Tibial nerve (tissue), 4 donors: ENCODE measurements around the gene TMEM143. TPM values are rescaled to one million over a fixed set of nuclear protein-coding genes. Genes with fewer than 3 reads are reported as not detected.

Experiments used
- DNase-seq, 2 donors: peaks; one replicate each; pipeline ENCODE4 v3.0.0-alpha.2; 2019; ENCODE audit warnings: low spot score in 2 of 2
- H3K27ac ChIP-seq, 4 donors: fragments of 200-600 bp; sonication (generic) in 3 of 4; one replicate each; pipeline ENCODE4 v1.5.1; 2017 to 2019; ENCODE audit warnings: mild to moderate bottlenecking in 1 of 4
- H3K27me3 ChIP-seq, 2 donors: fragments of 200-600 bp; sonication (generic) in 1 of 2; one replicate each; pipeline versions ENCODE4 v1.5.1 to v1.6.0; 2017 to 2019
- H3K36me3 ChIP-seq, 3 donors: fragments of 200-600 bp; sonication (generic); one replicate each; pipeline ENCODE4 v1.5.1; 2018 to 2019
- H3K4me1 ChIP-seq, 4 donors: fragments of 200-600 bp; sonication (generic) in 3 of 4; one replicate each; pipeline ENCODE4 v1.5.1; 2017 to 2019
- H3K4me3 ChIP-seq, 4 donors: fragments of 200-600 bp; sonication (generic) in 3 of 4; one replicate each; pipeline ENCODE4 v1.5.1; 2017 to 2019; ENCODE audit warnings: mild to moderate bottlenecking in 1 of 4, moderate library complexity in 1 of 4
- H3K9me3 ChIP-seq, 4 donors: fragments of 200-600 bp; sonication (generic) in 3 of 4; one replicate each; pipeline ENCODE4 v1.5.1; 2017 to 2019
- EP300 ChIP-seq, 2 donors: sonication (generic); formaldehyde crosslinking; IDR thresholded peaks; one replicate each; pipeline ENCODE4 v1.6.1; 2017; ENCODE audit warnings: antibody characterized with exemption in 2 of 2, mild to moderate bottlenecking in 1 of 2
- POLR2A ChIP-seq, 2 donors: fragments of 450-650 bp; IDR thresholded peaks; one replicate each; pipeline ENCODE4 v1.6.1; 2017; ENCODE audit warnings: antibody characterized with exemption in 2 of 2, mild to moderate bottlenecking in 2 of 2, moderate library complexity in 2 of 2
- WGBS, 2 donors: methylation state at CpG; one replicate each; pipeline ENCODE4 v1.1.5; 2018; 5-methylcytosine and 5-hydroxymethylcytosine counted together
- total RNA-seq, 4 donors: library from RNA; depleted of rRNA; stranded (reverse); fragments of >200 nt; gene quantifications; one replicate each; pipeline ENCODE4 v1.1.0, GENCODE V29; 2016
- TF ChIP-seq, protein P1 (sequence below), 5 experiments: fragments of 200-600 bp in 3 of 5; fragments of 450-650 bp in 2 of 5; sonication (generic) in 3 of 5; IDR thresholded peaks; one replicate each; pipeline ENCODE4 v1.5.1; 2016 to 2019; ENCODE audit warnings: antibody characterized with exemption in 5 of 5, mild to moderate bottlenecking in 3 of 5, moderate library complexity in 2 of 5

TMEM143 gene
- total RNA-seq, 4 donors from 2014 or later, result 8.3 to 14.4 (median 10.2) TPM

DNA sequence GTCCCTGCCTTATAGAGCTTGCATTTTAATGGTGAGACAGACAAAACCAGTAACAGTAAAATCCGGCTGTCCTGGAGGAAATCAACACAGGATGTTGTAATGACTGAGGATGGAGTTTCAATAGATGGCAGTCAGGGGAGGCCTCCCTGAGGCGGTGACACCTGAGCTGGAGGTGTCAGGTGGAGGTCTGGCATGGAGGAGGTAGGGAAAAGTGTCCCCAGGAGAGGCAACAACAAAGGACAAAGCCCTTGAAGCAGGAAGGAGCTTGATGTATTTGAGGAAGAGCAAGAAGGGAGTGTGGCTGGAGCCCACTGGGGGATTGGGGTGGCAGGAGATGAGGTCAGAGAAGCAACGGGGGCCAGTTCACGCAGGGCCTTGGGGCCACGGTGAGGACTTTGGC, 37.5 kb upstream of the TMEM143 start:
- WGBS, 2 donors, result 58 to 64% methylated on average over 5 of the region's 5 CpGs
- no peaks in the 10 kb centered on the region for H3K36me3 ChIP-seq
- no peak for DNase-seq
- H3K9me3 ChIP-seq, result peaks cover 0 to 8% (median 0%) of the 10 kb centered on the region in 4 donors
- H3K27me3 ChIP-seq, result peaks cover 2 to 26% of the 10 kb centered on the region in 2 donors
- H3K4me3 ChIP-seq, result no peak overlapping the region
- peaks cover 0 to 28% (median 0%) of the 10 kb centered on the region in 4 donors for H3K4me1 ChIP-seq
- TF ChIP-seq POLR2A (IDR thresholded peaks at IDR 0.05) (no peak), EP300 (IDR thresholded peaks at IDR 0.05) (no peak)
- TF ChIP-seq, protein P1, sequence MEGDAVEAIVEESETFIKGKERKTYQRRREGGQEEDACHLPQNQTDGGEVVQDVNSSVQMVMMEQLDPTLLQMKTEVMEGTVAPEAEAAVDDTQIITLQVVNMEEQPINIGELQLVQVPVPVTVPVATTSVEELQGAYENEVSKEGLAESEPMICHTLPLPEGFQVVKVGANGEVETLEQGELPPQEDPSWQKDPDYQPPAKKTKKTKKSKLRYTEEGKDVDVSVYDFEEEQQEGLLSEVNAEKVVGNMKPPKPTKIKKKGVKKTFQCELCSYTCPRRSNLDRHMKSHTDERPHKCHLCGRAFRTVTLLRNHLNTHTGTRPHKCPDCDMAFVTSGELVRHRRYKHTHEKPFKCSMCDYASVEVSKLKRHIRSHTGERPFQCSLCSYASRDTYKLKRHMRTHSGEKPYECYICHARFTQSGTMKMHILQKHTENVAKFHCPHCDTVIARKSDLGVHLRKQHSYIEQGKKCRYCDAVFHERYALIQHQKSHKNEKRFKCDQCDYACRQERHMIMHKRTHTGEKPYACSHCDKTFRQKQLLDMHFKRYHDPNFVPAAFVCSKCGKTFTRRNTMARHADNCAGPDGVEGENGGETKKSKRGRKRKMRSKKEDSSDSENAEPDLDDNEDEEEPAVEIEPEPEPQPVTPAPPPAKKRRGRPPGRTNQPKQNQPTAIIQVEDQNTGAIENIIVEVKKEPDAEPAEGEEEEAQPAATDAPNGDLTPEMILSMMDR (IDR thresholded peaks at IDR 0.05), result no peak
- no peak overlapping the region for H3K27ac ChIP-seq

DNA sequence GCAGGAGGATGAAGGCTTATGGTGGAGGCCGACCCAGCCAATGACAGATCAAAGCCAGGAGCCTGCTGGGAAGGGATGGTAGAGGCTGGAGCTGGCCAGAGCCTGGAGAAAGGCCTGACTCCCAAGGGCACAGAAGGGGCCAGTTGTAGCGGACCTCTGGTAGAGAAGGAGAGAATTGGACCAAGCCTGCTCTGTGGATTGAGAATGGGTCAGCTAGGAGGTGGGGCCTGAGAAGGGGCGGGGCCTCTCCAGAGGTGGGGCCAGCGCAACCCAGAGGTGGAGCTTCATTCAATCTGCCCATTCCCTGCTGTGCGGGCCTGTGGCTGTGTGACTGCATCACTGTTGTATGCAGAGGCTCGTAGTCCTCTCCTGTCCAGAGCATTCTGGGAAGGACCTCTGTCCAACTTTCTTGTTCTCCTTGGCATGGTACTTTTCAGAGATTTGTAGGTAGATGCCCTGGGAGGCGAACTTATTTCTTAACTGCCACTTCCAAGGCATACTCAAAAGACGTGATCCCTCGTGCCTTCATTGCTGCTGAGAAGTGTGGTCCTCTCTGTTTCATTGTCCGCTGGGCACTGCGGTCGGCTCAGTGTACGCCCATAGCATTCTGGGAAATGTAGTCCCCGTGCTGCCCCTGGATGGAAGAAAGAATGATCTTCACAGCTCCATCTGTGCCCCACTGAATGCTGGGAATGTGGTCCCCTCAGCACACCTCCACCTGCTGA, 36.4 kb upstream of the TMEM143 start:
- Histone ChIP-seq H3K27me3 (peaks cover 2 to 30% of the 10 kb centered on the region in 2 donors), H3K36me3 (no peaks in the 10 kb centered on the region), H3K9me3 (no peaks in the 10 kb centered on the region), H3K27ac (peak overlapping the region in 2 of 4 donors; percentile 46 to 78), H3K4me3 (peak overlapping the region in 1 of 4 donors; percentile 11), H3K4me1 (peaks cover 0 to 38% (median 0%) of the 10 kb centered on the region in 4 donors)
- TF ChIP-seq, protein P1 (IDR thresholded peaks at IDR 0.05), result no peak
- TF ChIP-seq EP300 (IDR thresholded peaks at IDR 0.05), result no peak
- TF ChIP-seq POLR2A (IDR thresholded peaks at IDR 0.05), result no peak
- DNase-seq, result peak; percentile 37 to 51
- WGBS, 2 donors, result 30 to 35% methylated on average over 13 to 14 of the region's 14 CpGs

DNA sequence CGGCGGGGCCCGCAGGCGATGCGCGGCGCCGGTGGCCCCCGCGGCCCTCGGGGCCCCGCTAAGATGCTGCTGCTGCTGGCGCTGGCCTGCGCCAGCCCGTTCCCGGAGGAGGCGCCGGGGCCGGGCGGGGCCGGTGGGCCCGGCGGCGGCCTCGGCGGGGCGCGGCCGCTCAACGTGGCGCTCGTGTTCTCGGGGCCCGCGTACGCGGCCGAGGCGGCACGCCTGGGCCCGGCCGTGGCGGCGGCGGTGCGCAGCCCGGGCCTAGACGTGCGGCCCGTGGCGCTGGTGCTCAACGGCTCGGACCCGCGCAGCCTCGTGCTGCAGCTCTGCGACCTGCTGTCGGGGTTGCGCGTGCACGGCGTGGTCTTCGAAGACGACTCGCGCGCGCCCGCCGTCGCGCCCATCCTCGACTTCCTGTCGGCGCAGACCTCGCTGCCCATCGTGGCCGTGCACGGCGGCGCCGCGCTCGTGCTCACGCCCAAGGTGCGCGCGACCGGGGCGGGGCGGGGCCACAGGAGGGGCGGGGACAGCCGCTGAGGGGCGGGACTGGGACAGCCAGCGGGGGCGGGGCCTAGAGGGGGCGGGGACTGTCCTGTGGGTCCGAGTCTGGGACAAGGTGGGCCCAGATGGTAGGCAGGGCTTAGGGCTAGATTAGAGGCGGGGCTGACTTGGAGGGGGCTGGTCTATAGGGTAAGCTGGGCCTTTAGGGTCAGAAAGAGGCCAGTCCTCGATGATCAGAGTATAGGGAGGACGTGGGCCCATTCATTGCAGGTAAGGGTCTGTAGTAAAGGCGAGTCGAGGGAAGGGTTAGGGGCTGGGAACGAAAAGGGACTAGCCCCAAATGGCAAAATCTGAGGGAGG, 34.9 kb upstream of the TMEM143 start:
- Histone ChIP-seq H3K36me3 (no peaks in the 10 kb centered on the region), H3K9me3 (no peaks in the 10 kb centered on the region), H3K27me3 (peaks cover 2 to 45% of the 10 kb centered on the region in 2 donors), H3K27ac (peak overlapping the region in 2 of 4 donors; percentile 63 to 78), H3K4me1 (peaks cover 0 to 52% (median 11%) of the 10 kb centered on the region in 4 donors), H3K4me3 (peak overlapping the region in 3 of 4 donors; percentile 30 to 51 (median 32))
- WGBS, 2 donors, result 11 to 18% methylated on average over 42 to 59 of the region's 104 CpGs
- TF ChIP-seq, protein P1 (IDR thresholded peaks at IDR 0.05), result no peak
- TF ChIP-seq EP300 (IDR thresholded peaks at IDR 0.05) (no peak), POLR2A (IDR thresholded peaks at IDR 0.05) (no peak)
- DNase-seq, result peak; percentile 47 to 62

DNA sequence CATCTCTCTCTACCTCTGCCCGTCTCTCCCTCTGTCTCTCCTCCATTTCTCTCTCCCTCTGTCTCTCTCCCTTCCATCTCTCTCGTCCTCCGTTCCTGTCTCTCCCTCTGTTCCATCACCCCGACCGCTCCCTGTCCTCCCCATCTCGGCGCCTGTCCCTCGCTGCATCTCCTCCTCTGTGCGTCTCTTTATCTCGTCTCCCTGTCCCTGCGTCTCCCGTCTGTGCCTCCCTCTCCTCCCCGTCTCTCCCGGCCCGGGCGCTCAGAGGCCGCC, 34.3 kb upstream of the TMEM143 start:
- H3K27ac ChIP-seq, result peak overlapping the region in 1 of 4 donors; percentile 63
- no peaks in the 10 kb centered on the region for H3K36me3 ChIP-seq
- no peaks in the 10 kb centered on the region for H3K9me3 ChIP-seq
- H3K27me3 ChIP-seq, result peaks cover 2 to 51% of the 10 kb centered on the region in 2 donors
- no peak for DNase-seq
- TF ChIP-seq EP300 (IDR thresholded peaks at IDR 0.05) (no peak), POLR2A (IDR thresholded peaks at IDR 0.05) (no peak)
- TF ChIP-seq, protein P1 (IDR thresholded peaks at IDR 0.05), result no peak
- WGBS, 2 donors, result 3% methylated on average over 17 of the region's 17 CpGs
- peak overlapping the region in 3 of 4 donors; percentile 29 to 51 (median 30) for H3K4me3 ChIP-seq
- H3K4me1 ChIP-seq, result peaks cover 0 to 58% (median 13%) of the 10 kb centered on the region in 4 donors
